Immature natural killer cell (primary cell): ENCODE data around the gene RACGAP1. TPM values are rescaled to one million over a fixed set of nuclear protein-coding genes. Genes with fewer than 3 reads are reported as not detected.

Experiments
- DNase-seq, 3 donors: peaks; one replicate each; pipeline ENCODE4 v3.0.0; 2022; ENCODE audit warnings: mixed read lengths in 1 of 3
- H3K27ac Mint-ChIP-seq, 6 donors: one replicate each; pipeline ENCODE4 v1.8.0; 2020; ENCODE audit warnings: mixed read lengths in 6 of 6, mild to moderate bottlenecking in 5 of 6, inconsistent platforms in 4 of 6, moderate library complexity in 3 of 6
- H3K27me3 Mint-ChIP-seq, 3 donors: one replicate each; pipeline ENCODE4 v1.8.0; 2020 to 2021; ENCODE audit warnings: low read depth in 3 of 3, mild to moderate bottlenecking in 3 of 3, mixed read lengths in 3 of 3, moderate library complexity in 3 of 3, inconsistent platforms in 1 of 3
- H3K36me3 Mint-ChIP-seq, 3 donors: one replicate each; pipeline ENCODE4 v1.8.0; 2020; ENCODE audit warnings: mixed read lengths in 3 of 3, inconsistent platforms in 2 of 3, mild to moderate bottlenecking in 2 of 3
- H3K4me1 Mint-ChIP-seq, 2 donors: one replicate each; pipeline ENCODE4 v1.8.0; 2020; ENCODE audit warnings: inconsistent platforms in 2 of 2, mild to moderate bottlenecking in 2 of 2, mixed read lengths in 2 of 2, moderate library complexity in 1 of 2
- H3K4me3 Mint-ChIP-seq, 5 donors: one replicate each; pipeline ENCODE4 v1.8.0; 2020; ENCODE audit warnings: mild to moderate bottlenecking in 5 of 5, mixed read lengths in 5 of 5, inconsistent platforms in 3 of 5, moderate library complexity in 3 of 5
- H3K9me3 Mint-ChIP-seq, 6 donors: one replicate each; pipeline ENCODE4 v1.8.0; 2020; ENCODE audit warnings: mild to moderate bottlenecking in 6 of 6, mixed read lengths in 6 of 6, inconsistent platforms in 4 of 6, moderate library complexity in 3 of 6
- polyA plus RNA-seq, 3 donors: library from polyadenylated mRNA; unstranded; fragments of 300-500 nt; fragmentation: Illumina TruSeq; gene quantifications; one replicate each; pipeline ENCODE4 v1.2.3, GENCODE V29; 2021

Gene RACGAP1
- polyA plus RNA-seq, 3 donors from 2014 or later, result 11.6 to 20.9 (median 12.4) TPM

DNA sequence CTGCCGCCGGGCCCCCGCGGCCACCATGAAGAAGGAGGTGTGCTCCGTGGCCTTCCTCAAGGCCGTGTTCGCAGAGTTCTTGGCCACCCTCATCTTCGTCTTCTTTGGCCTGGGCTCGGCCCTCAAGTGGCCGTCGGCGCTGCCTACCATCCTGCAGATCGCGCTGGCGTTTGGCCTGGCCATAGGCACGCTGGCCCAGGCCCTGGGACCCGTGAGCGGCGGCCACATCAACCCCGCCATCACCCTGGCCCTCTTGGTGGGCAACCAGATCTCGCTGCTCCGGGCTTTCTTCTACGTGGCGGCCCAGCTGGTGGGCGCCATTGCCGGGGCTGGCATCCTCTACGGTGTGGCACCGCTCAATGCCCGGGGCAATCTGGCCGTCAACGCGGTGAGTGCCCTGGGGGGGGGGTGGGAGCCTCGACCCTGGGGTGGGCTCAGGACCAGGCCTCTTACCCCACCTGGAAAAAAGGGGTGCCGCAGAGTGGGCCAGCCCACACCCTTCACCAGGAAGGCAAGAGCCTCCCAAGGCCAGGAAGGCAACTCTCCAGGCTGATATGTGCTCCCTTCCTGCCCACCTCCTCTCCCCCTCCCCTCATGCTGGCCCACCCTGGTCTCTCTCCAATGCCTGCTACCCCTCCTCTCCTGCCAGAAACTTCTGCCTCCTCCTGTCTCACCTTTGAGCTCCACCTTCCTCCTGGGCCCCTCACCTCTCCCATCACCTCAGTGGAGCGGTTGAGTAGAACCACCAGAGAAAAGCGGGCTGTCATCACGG, 63.1 kb downstream of the RACGAP1 start:
- Mint-ChIP-seq H3K27me3 (peaks cover 21 to 29% (median 25%) of the 10 kb centered on the region in 3 donors), H3K36me3 (peaks cover 0 to 7% (median 4%) of the 10 kb centered on the region in 3 donors), H3K4me1 (peaks cover 7 to 17% of the 10 kb centered on the region in 2 donors), H3K4me3 (no peak overlapping the region), H3K9me3 (peaks cover 0 to 6% (median 0%) of the 10 kb centered on the region in 6 donors), H3K27ac (no peak overlapping the region)
- DNase-seq, result no peak

DNA sequence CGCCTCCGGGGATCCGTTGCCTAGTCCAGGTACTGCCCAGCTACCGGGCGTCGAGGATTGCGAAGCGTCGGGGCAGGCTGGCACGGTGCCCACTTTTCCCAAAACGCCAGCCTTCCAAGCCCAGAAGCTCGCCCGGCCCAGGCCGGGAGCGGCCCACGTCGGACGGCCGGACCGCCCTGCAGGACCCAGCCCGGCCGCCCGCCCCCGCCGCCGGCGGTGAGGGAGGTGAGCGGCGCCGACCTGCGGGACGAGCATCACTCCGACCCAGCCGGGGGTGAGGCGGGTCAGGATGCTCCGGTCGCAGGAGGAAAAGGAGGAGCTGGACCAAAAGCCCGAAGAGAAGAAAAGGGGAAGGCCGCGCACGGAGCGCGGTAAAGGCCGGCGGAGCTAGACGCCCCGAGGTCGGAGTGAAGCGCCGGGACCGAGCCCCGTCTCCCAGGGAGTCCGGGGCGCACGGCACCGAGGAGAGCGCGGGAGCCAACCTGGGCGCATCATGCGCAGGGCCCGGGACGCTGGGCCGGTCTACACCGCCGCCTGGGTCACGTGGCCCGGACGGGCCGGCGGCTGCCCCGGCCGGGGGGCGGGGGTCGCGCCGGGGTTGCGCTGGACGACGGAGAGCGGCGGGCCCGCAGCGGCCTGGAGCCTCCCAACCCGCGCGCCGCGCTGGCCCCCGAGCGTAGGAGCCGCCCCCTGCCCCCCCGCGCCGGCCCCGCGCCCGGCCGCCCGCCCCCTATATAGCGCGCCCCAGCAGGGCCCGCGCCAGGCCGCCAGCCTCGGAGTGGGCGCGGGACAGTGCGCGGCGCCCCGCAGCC, 64.0 kb downstream of the RACGAP1 start, which contains the start of gene AQP5:
TSS of gene AQP5 (plus strand) at position 762 of the 812 bp plus-strand sequence. CDS start 146 bp downstream, outside the sequence.
- Mint-ChIP-seq H3K27ac (no peak within 1 kb of the TSS), H3K4me3 (peak within 1 kb of the TSS in 4 of 5 donors; percentile 22 to 75 (median 46))

DNA sequence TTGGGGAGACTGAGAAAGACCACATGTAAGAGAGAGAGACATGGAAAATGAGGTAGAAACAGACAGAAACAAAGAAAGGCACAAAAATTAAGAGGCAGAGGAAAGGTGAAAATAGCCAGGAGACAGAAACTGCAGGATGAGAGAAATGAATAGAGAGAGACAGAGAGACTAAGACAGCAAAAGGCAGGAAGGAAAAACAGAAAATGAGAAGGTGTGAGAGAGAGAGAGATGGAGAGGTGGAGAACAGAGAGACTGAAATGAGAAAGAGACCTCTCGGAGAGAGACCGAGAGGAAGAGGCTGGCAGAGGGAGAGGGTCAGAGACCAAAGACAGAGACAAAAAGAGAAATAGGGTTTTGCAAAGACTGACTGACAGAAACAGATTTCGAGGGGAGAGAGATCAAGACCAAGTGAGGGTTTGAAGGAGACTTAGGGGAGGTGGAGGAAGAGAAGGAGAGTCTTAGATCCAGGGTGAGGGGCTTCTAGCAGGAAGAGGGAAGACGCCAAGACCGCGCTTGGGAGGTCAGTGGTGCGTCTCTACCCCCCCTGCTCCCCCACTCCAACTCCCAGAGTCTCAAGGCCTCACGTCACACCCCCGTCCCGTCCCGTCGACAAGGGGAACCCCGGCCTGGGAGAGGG, 64.7 kb downstream of the RACGAP1 start:
- no peak for DNase-seq
- Mint-ChIP-seq H3K4me1 (peaks cover 5 to 9% of the 10 kb centered on the region in 2 donors), H3K9me3 (peaks cover 0 to 6% (median 0%) of the 10 kb centered on the region in 6 donors), H3K27me3 (peaks cover 20 to 28% (median 23%) of the 10 kb centered on the region in 3 donors), H3K27ac (no peak overlapping the region), H3K36me3 (peaks cover 0 to 7% (median 4%) of the 10 kb centered on the region in 3 donors), H3K4me3 (peak overlapping the region; percentile 4 to 75 (median 26))

More for the DNA sequence above, 64.0 kb downstream of the RACGAP1 start, which contains the start of gene AQP5:
- Mint-ChIP-seq H3K4me1 (peaks cover 5 to 9% of the 10 kb centered on the region in 2 donors), H3K36me3 (peaks cover 0 to 7% (median 4%) of the 10 kb centered on the region in 3 donors), H3K27me3 (peaks cover 21 to 32% (median 25%) of the 10 kb centered on the region in 3 donors), H3K9me3 (peaks cover 0 to 6% (median 0%) of the 10 kb centered on the region in 6 donors)
- no peak for DNase-seq

DNA sequence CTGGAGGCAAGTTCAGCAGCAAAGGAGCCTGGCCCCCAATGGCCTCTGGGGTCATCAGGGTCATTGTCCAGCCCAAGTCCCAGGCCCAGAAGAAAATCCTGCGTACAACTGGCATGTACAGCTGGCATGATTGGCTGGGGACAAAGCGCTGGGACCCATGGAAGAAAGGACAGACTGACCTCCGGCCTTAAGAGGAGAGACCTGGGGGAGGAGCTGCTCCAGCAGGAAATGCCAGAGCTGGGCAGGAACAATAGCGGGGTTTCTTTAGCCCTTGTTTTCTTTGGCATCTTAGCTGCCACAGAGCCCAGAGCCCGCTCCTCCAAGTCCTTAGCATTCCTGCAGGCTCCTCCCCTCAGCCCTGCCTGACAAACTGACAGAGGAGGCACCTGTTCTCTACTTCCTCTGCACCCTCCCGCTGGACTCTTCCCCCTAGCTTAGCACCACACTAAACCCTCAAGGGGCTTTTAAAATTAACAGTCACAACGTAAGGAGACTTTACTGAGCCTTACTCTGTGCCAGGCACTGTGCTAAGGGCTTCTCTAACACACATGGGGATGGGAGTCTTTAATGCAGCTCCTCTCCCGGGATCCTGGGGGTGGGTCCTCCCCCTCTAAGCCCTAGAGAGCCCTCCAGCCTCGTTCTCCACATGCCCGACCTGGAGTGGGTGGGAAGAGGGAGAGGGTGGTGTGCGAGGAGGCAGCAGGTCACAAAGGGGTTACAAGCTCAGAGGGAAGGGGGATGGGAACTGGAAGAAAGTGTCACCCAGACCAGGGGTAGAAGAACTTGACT, 65.4 kb downstream of the RACGAP1 start:
- H3K27me3 Mint-ChIP-seq, result peaks cover 20 to 26% (median 23%) of the 10 kb centered on the region in 3 donors
- no peak for DNase-seq
- H3K36me3 Mint-ChIP-seq, result peaks cover 0 to 7% (median 4%) of the 10 kb centered on the region in 3 donors
- no peak overlapping the region for H3K27ac Mint-ChIP-seq
- peak overlapping the region in 4 of 5 donors; percentile 4 to 75 (median 44) for H3K4me3 Mint-ChIP-seq
- peaks cover 5 to 9% of the 10 kb centered on the region in 2 donors for H3K4me1 Mint-ChIP-seq
- peaks cover 0 to 6% (median 0%) of the 10 kb centered on the region in 6 donors for H3K9me3 Mint-ChIP-seq

DNA sequence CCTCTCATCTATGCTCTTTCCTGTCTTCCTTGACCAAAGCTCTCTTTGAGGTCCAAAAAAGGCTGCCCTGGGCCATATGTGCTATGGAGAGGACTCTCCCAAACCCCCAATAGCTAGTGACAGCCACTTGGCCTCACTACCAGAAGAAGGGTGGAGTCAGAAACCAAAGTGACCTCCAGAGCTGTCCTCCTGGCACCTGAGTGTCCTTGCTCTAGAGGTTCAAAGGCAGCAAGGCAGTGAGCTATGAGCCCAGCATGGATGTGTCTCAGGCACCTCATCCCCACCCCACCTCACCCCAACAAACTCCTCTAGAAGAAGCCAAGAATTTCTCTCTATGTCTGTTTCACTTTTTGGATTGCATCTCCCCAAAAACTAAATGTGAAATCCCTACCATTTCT, 67.7 kb downstream of the RACGAP1 start:
- Mint-ChIP-seq H3K9me3 (peaks cover 0 to 6% (median 0%) of the 10 kb centered on the region in 6 donors), H3K36me3 (peaks cover 0 to 7% (median 4%) of the 10 kb centered on the region in 3 donors), H3K4me1 (peaks cover 5 to 9% of the 10 kb centered on the region in 2 donors), H3K27ac (no peak overlapping the region), H3K27me3 (peaks cover 14 to 29% (median 23%) of the 10 kb centered on the region in 3 donors), H3K4me3 (no peak overlapping the region)
- no peak for DNase-seq

DNA sequence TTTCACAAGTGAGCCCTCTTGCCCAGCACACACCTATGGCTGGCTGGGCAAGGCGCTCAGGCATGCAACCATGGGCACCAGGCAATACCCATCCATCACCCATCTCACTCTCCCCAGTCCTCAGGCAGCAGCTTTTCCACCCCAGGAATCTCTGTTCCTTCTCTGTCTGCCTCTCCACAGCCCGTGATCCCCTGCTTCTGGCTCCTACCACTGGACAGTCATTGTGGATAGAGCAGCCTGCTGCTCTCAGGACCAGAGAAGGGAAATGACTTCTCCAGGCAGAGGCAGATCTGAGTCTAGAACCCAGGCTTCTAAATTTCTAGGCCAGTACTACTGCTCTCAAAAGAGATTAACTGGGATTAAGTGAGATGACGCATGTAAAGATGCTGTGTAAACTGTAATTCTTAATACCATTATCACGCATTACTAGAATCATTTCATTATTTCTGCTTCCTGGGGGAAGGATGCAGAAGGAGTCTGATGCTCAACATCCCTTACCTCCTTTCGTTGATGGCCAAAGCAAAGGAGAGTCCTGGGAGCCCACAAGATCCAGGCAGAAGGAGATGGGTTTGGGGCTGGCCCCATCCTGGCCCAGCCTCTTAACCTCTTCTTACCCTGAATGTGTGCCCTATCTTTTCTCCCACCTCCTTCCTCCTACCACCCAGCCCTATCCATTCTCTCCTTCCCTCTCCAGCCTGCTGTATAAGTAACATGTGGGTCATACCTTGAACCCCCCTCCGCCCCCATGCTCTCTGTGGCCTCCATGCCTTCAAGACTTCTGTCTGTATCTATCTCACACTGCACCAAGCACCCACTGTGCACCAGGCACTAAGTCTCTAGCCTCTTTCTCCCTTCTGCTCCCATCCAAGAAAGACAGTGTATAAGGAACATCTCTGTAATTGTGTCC, 68.4 kb downstream of the RACGAP1 start:
- no peak overlapping the region for H3K27ac Mint-ChIP-seq
- H3K4me1 Mint-ChIP-seq, result peaks cover 5 to 9% of the 10 kb centered on the region in 2 donors
- peaks cover 0 to 6% (median 0%) of the 10 kb centered on the region in 6 donors for H3K9me3 Mint-ChIP-seq
- peaks cover 0 to 7% (median 4%) of the 10 kb centered on the region in 3 donors for H3K36me3 Mint-ChIP-seq
- no peak for DNase-seq
- peaks cover 10 to 29% (median 24%) of the 10 kb centered on the region in 3 donors for H3K27me3 Mint-ChIP-seq
- H3K4me3 Mint-ChIP-seq, result no peak overlapping the region

DNA sequence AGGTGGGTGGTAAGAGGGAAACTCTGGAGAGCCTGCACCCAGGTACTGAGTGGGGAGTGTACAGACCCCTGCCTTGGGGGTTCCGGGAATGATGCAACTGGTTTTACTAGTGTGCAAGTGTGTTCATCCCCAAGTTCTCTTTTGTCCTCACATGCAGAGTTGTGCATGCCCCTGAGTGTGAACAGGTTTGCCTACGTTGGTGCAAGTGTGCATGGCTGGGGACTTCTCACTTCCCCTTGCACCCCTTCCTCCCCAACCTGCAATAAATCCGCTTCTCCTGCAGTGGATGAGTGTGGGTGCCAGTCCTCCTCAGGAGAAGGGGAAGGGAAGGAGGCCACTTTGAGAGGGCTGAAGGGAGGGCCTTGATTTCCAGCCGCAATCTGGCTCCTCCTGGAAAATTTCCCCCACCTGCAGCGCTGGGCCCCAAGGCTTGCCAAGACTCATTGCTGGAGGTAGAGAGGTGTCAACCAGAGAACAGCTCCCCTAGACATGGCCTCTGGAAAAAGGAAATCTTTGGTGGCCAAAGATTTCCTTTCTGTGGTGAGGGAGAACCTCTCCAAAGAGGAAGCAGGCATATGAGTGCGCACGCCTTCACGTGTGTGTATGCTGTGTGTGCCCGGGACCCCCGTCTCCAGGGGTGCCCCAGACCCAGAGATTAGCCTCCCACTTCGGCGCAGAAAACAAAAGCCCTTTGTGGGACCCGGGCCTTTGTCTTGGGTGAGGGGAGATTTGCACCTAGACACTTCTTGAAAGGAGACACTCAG, 69.2 kb downstream of the RACGAP1 start:
- no peak for DNase-seq
- Mint-ChIP-seq H3K27me3 (peaks cover 11 to 29% (median 25%) of the 10 kb centered on the region in 3 donors), H3K27ac (no peak overlapping the region), H3K36me3 (peaks cover 0 to 7% (median 4%) of the 10 kb centered on the region in 3 donors), H3K4me3 (no peak overlapping the region), H3K4me1 (peaks cover 5 to 9% of the 10 kb centered on the region in 2 donors), H3K9me3 (peaks cover 0 to 6% (median 0%) of the 10 kb centered on the region in 6 donors)

DNA sequence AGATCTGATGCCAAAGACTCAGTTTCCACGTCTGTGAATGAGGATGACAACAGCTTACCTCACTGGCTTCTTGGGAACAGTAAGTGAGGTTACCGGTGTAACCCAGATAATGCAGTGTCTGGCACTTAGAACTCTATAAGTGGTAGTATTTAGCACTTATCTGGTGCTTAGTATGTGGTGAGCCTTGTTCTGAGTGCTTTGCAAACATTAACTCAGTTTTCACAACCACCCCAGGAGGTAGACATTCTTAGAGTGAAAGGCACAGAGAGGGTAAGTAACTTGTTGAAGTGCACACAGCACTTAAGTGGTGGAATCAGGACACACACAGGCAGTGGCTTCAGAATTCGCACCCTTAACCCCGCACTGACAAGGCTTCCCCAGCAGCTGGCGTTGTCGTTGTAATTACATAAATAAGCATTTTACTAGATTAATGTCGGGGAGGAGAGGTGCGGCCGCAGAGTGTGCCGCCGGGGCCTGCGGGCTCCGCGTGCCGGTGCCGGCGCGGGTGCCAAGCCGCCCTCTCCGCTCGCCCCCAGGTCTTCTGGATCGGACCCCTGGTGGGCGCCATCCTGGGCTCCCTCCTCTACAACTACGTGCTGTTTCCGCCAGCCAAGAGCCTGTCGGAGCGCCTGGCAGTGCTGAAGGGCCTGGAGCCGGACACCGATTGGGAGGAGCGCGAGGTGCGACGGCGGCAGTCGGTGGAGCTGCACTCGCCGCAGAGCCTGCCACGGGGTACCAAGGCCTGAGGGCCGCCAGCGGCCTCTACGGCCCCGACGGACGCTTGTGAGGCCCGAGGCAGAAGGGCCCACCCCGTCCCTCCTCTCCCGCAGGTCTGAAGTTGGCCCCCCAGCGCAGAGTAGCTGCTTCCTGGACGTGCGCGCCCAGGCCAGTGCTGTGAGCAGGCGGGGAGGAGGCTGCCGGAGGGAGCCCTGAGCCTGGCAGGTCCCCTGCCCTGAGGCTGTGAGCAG, 70.1 kb downstream of the RACGAP1 start:
- H3K4me3 Mint-ChIP-seq, result no peak overlapping the region
- peaks cover 0 to under 1% (median 0%) of the 10 kb centered on the region in 3 donors for H3K36me3 Mint-ChIP-seq

DNA sequence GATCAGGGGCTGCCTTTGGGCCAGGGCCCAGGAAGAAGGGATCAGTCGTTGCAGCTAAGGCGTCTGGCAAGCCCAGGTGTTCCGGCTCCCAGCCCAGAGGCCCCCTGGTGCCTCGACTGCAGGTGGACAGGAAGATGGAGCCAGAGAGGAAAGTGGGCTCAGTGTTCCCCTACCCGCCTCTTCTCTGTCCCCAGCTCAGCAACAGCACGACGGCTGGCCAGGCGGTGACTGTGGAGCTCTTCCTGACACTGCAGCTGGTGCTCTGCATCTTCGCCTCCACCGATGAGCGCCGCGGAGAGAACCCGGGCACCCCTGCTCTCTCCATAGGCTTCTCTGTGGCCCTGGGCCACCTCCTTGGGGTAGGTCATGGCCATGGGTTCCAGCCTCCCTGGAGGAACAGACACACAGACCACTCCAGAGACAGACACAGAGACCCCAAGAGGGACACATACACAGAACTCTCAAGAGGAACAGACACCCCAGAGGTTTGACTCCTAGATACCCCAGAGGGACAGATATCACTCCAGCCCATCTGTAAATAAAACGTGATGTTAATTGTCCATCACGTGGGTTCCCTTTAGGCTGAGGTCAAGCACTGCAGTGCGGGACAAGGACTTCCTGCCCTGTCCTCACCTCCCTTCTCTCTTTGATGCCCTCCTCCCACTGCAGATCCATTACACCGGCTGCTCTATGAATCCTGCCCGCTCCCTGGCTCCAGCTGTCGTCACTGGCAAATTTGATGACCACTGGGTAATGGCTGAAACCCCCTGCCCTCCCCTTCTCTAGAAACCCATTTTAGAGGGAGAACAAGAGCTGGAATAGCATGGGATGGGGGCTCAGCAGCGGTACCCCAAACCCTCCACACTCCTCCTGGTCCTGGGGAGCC, 71.1 kb downstream of the RACGAP1 start:
- DNase-seq, result no peak
- H3K4me1 Mint-ChIP-seq, result no peaks in the 10 kb centered on the region
- peaks cover 11 to 24% (median 12%) of the 10 kb centered on the region in 3 donors for H3K27me3 Mint-ChIP-seq
- H3K36me3 Mint-ChIP-seq, result no peaks in the 10 kb centered on the region
- H3K9me3 Mint-ChIP-seq, result no peaks in the 10 kb centered on the region
- peak overlapping the region in 1 of 6 donors; percentile 11 for H3K27ac Mint-ChIP-seq
- H3K4me3 Mint-ChIP-seq, result no peak overlapping the region

More for the DNA sequence above, 70.1 kb downstream of the RACGAP1 start:
- Mint-ChIP-seq H3K27ac (no peak overlapping the region), H3K9me3 (peaks cover 0 to under 1% (median 0%) of the 10 kb centered on the region in 6 donors), H3K27me3 (peaks cover 10 to 27% (median 18%) of the 10 kb centered on the region in 3 donors), H3K4me1 (peaks cover 0 to under 1% of the 10 kb centered on the region in 2 donors)
- no peak for DNase-seq

DNA sequence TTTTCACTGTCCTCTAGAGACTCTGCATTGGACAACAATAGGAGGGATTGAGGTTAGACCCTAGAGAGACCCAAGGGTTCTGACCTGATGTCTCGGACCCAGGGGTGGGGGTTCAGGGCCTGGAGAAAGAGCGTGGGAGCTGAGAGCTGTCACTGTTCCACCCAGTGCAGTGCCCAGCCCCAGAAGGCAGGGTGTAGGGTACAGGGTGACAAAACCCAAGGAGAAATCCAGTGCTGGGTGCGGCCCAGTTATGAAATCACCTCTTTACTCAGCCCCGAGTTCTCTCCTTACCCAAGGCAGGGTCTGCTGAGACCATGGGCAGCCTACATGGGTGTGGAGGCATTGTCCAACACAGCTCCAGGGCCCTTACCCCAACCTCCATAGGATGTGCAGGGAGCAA, 72.1 kb downstream of the RACGAP1 start:
- no peak overlapping the region for H3K27ac Mint-ChIP-seq
- no peaks in the 10 kb centered on the region for H3K4me1 Mint-ChIP-seq
- no peaks in the 10 kb centered on the region for H3K36me3 Mint-ChIP-seq
- H3K4me3 Mint-ChIP-seq, result no peak overlapping the region
- H3K27me3 Mint-ChIP-seq, result peaks cover 7 to 22% (median 10%) of the 10 kb centered on the region in 3 donors
- no peak for DNase-seq
- H3K9me3 Mint-ChIP-seq, result no peaks in the 10 kb centered on the region
